IPS DF 6.9 (cell line): ENCODE results near the gene NT5C1A.

Experiments
- DNase-seq: peaks from one replicate; pipeline ENCODE4 v3.0.0-alpha.2; 2013; ENCODE audit warnings: low read depth, low spot score
- H3K27ac ChIP-seq: one replicate; pipeline ENCODE4 v1.5.1; 2013; ENCODE audit warnings: low read length, control low read depth
- H3K27me3 ChIP-seq: 2 replicates; pipeline ENCODE4 v1.6.1; 2013; ENCODE audit warnings: mild to moderate bottlenecking, low read length; ENCODE audit not compliant: control insufficient read depth, insufficient read depth
- H3K36me3 ChIP-seq: 2 replicates; pipeline ENCODE4 v1.6.1; 2013; ENCODE audit warnings: low read length; ENCODE audit not compliant: control insufficient read depth, insufficient read depth
- H3K4me1 ChIP-seq: 2 replicates; pipeline ENCODE4 v1.6.1; 2013; ENCODE audit warnings: low read length; ENCODE audit not compliant: control insufficient read depth, insufficient read depth
- H3K4me3 ChIP-seq: 2 replicates; pipeline ENCODE4 v1.5.1; 2013; ENCODE audit warnings: mild to moderate bottlenecking, low read length
- H3K9me3 ChIP-seq: 2 replicates; pipeline ENCODE4 v1.6.1; 2013; ENCODE audit warnings: low read length, inconsistent platforms; ENCODE audit not compliant: control insufficient read depth, insufficient read depth
- WGBS: extraction: QIAGEN DNeasy Blood & Tissue Kit; methylation state at CpG from one replicate; pipeline ENCODE4 v1.1.7; 2013; ENCODE audit warnings: mixed read lengths, missing lambda C conversion rate; ENCODE audit not compliant: insufficient read length, insufficient coverage; 5-methylcytosine and 5-hydroxymethylcytosine counted together

NT5C1A gene

DNA sequence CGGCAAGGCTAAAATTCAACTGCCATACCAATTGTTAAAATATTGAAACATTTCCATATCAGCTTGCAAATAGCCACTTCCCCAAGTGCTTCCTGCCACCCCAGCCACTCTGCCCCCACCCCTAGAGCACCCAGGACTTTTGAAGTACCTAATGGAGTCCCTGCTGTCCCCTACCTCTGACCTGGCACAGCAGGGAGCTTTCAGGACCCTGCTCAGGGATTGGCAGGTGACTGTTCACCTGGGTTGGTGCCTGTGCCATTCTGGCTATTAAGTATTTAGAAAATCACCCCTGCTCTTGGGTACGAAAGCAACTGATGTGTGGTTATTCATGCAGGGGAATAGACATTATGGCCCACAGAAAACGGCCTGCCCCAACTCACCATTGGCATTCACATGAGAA is 28.4 kb upstream of the NT5C1A start:
- peaks cover 28% of the 10 kb centered on the region; the same call in 1 of the 2 replicates for H3K27me3 ChIP-seq
- H3K36me3 ChIP-seq = no peaks in the 10 kb centered on the region
- H3K9me3 ChIP-seq = no peaks in the 10 kb centered on the region
- no peak overlapping the region for H3K27ac ChIP-seq
- H3K4me1 ChIP-seq = peaks cover 4% of the 10 kb centered on the region
- no peak for DNase-seq
- no peak overlapping the region for H3K4me3 ChIP-seq
- whole genome bisulfite sequencing = no CpG with 5 or more reads among the region's 3 CpGs

DNA sequence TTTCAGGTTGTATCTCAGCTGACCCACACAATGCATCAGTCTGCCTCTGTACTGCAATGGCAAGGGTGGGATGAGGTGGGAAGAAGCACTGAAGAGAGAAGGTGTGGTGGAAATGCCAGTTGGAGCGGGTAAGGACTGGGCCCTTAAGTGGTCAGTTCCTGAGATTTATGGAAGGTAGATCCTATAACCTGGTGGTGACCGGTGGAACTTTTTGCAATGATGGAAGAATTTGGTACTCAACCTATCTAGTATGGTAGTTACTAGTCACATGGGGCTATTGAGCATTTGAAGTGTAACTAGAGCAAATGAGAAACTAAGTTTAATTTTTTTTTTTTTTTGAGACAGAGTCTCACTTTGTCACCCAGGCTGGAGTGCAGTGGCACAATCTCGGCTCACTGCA is 27.5 kb upstream of the NT5C1A start:
- H3K4me1 ChIP-seq = peaks cover 7% of the 10 kb centered on the region
- H3K9me3 ChIP-seq = no peaks in the 10 kb centered on the region
- no peak for DNase-seq
- WGBS = no CpG with 5 or more reads among the region's 3 CpGs
- no peaks in the 10 kb centered on the region for H3K36me3 ChIP-seq
- H3K27ac ChIP-seq = no peak overlapping the region
- H3K27me3 ChIP-seq = peaks cover 34% of the 10 kb centered on the region; the same call in 1 of the 2 replicates
- H3K4me3 ChIP-seq = no peak overlapping the region

- no peak overlapping the region for H3K4me3 ChIP-seq
- DNase-seq = no peak
- no peaks in the 10 kb centered on the region for H3K9me3 ChIP-seq
- H3K27me3 ChIP-seq = peaks cover 39% of the 10 kb centered on the region; the same call in 1 of the 2 replicates
- WGBS = no CpG with 5 or more reads among the region's 4 CpGs
- no peak overlapping the region for H3K27ac ChIP-seq
- H3K4me1 ChIP-seq = peaks cover 7% of the 10 kb centered on the region
- H3K36me3 ChIP-seq = no peaks in the 10 kb centered on the region
These were observed 26.7 kb upstream of the NT5C1A start for GRCh38 chr1:39698568-39698967.

- Histone ChIP-seq H3K36me3 (no peaks in the 10 kb centered on the region), H3K27me3 (peaks cover 57% of the 10 kb centered on the region), H3K4me1 (peaks cover 9% of the 10 kb centered on the region), H3K9me3 (no peaks in the 10 kb centered on the region), H3K4me3 (no peak overlapping the region), H3K27ac (no peak overlapping the region)
- WGBS = no CpG with 5 or more reads among the region's 1 CpG
- DNase-seq = no peak
These were observed 24.5 kb upstream of the NT5C1A start for GRCh38 chr1:39696448-39696847.

GRCh38 chr1:39695016-39695415 is 23.1 kb upstream of the NT5C1A start:
- no peak for DNase-seq
- peaks cover 64% of the 10 kb centered on the region for H3K27me3 ChIP-seq
- H3K4me1 ChIP-seq = peaks cover 5% of the 10 kb centered on the region; the same call in 1 of the 2 replicates
- H3K9me3 ChIP-seq = no peaks in the 10 kb centered on the region
- no peak overlapping the region for H3K27ac ChIP-seq
- H3K36me3 ChIP-seq = no peaks in the 10 kb centered on the region
- no peak overlapping the region for H3K4me3 ChIP-seq
- WGBS = no CpG with 5 or more reads among the region's 1 CpG

- peaks cover 70% of the 10 kb centered on the region for H3K27me3 ChIP-seq
- no peaks in the 10 kb centered on the region for H3K9me3 ChIP-seq
- WGBS = no CpG with 5 or more reads among the region's 1 CpG
- peaks cover 5% of the 10 kb centered on the region; the same call in 1 of the 2 replicates for H3K4me1 ChIP-seq
- no peak overlapping the region for H3K27ac ChIP-seq
- H3K36me3 ChIP-seq = no peaks in the 10 kb centered on the region
- no peak overlapping the region for H3K4me3 ChIP-seq
- DNase-seq = no peak
These were observed 22.1 kb upstream of the NT5C1A start for GRCh38 chr1:39694026-39694425.

- Histone ChIP-seq H3K4me1 (peaks cover 5% of the 10 kb centered on the region; the same call in 1 of the 2 replicates), H3K36me3 (no peaks in the 10 kb centered on the region), H3K4me3 (peak overlapping the region; percentile 15; the same call in 1 of the 2 replicates), H3K27ac (no peak overlapping the region), H3K27me3 (peaks cover 76% of the 10 kb centered on the region), H3K9me3 (no peaks in the 10 kb centered on the region)
- no peak for DNase-seq
- no CpG with 5 or more reads among the region's 56 CpGs for WGBS
These were observed 20.5 kb upstream of the NT5C1A start for GRCh38 chr1:39692152-39693074.

DNA sequence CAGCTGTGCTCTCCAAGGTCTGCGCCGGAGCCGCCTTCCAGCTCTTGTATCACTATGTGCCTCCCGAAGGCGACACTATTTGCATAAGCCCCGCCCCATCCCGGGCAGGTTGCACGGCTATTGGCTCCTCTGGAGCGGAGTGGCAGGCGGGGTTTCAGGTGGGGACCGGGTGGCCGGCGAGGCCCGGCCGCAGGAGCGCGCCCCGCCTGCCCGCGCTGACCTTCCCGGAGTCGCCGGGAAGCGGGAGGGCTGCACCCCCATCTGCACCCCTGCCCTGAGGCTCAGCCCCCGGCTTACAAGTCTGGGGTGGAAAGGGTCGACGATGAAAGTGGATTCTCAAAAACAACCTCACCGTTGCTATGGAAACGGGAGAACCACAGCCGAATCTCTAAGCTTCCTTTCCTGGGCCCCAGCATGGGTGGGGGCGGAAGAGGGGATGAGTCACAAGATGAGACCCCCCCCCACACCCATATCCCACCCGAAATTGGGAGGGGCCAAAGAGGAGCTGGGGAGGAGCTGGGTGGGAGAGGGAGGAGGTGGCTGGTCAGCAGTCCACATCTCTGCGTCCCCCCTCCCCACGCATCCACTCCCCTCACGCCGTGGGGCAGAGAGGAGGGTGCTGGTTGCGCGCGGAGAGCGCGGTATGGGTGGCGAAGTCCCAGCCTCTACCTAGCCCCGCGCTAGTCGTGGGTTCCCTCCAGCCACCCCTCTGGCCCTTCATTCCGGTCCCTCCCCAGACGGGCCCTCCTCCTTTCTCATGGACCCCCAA is 19.7 kb upstream of the NT5C1A start, which contains the start of gene HPCAL4:
Gene HPCAL4 (minus strand): TSS at position 51 of the 769 bp plus-strand sequence. CDS start 6,830 bp downstream, outside the sequence.
- H3K9me3 ChIP-seq = no peaks in the 10 kb centered on the region
- DNase-seq = no peak
- no CpG with 5 or more reads among the region's 47 CpGs for WGBS
- H3K36me3 ChIP-seq = no peaks in the 10 kb centered on the region
- peak within 1 kb of the TSS; percentile 15; the same call in 1 of the 2 replicates for H3K4me3 ChIP-seq
- no peak within 1 kb of the TSS for H3K27ac ChIP-seq
- peaks cover 5% of the 10 kb centered on the region; the same call in 1 of the 2 replicates for H3K4me1 ChIP-seq
- peaks cover 78% of the 10 kb centered on the region for H3K27me3 ChIP-seq

DNA sequence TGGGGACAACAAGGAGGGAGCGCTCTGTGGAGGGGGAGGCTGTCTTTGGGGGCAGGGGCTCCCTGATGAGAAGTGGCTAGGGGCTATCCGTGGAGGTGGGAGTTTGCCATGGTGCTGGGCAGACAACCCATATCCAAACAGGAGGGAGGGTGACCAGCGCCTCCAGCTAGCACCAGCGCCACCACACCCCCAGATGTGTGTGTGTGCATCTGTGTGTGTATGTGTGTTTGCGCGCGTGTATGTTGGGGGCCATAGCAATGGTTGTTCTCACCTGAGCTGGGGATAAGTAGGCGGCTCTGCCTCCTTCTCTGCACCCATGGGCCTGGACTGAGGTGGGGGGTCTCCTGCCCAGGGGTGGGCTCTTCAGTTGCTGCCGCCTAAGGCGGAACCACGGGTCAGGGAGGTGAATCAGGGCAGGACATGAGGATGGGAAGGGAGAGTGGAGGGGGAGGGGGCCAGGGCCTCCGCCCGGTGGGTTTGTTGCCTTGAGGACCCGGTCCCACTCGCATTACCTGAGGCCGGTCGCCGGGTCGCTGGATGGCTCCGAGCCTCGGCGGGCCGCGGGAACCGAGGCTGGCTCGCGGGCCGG is 19.0 kb upstream of the NT5C1A start:
- no peak overlapping the region for H3K27ac ChIP-seq
- H3K9me3 ChIP-seq = no peaks in the 10 kb centered on the region
- H3K36me3 ChIP-seq = no peaks in the 10 kb centered on the region
- H3K4me1 ChIP-seq = peaks cover 5% of the 10 kb centered on the region; the same call in 1 of the 2 replicates
- DNase-seq = no peak
- H3K4me3 ChIP-seq = peak overlapping the region; percentile 6; the same call in 1 of the 2 replicates
- peaks cover 82% of the 10 kb centered on the region for H3K27me3 ChIP-seq
- no CpG with 5 or more reads among the region's 28 CpGs for WGBS

GRCh38 chr1:39690225-39690624 is 18.3 kb upstream of the NT5C1A start:
- no CpG with 5 or more reads among the region's 2 CpGs for WGBS
- Histone ChIP-seq H3K4me1 (peaks cover 5% of the 10 kb centered on the region; the same call in 1 of the 2 replicates), H3K27ac (no peak overlapping the region), H3K9me3 (no peaks in the 10 kb centered on the region), H3K27me3 (peaks cover 81% of the 10 kb centered on the region), H3K4me3 (no peak overlapping the region), H3K36me3 (no peaks in the 10 kb centered on the region)
- no peak for DNase-seq
